Activated effector memory CD4-positive, alpha-beta T cell treated with anti-CD3 and anti-CD28 coated beads, Interleukin-2, amount 50 U/mL, for 16 hours (primary cell): ENCODE measurements around the gene SMDT1.
"Not testable (repeated sequence)": the region's sequence is repeated elsewhere in the genome, so short reads cannot be mapped to it uniquely, and the experiment has no call there.

Experiments
- DNase-seq: peaks from one replicate; pipeline ENCODE4 v3.0.0-alpha.2; 2020

Gene SMDT1

GRCh38 chr22:42070517-42071422 lies 8.7 kb upstream of the SMDT1 start, which contains the start of gene NAGA:
TSS of gene NAGA (minus strand) at chr22:42070812. CDS start at chr22:42070297, 515 bp downstream.
- DNase-seq: peak; percentile 97

GRCh38 chr22:42071508-42071907 lies 8.0 kb upstream of the SMDT1 start:
- not testable (repeated sequence) for DNase-seq

GRCh38 chr22:42072606-42073330 lies 6.7 kb upstream of the SMDT1 start:
- DNase-seq: no peak

- no peak for DNase-seq
These were observed 5.9 kb upstream of the SMDT1 start for GRCh38 chr22:42073621-42074041.

- DNase-seq: peak; percentile 86
These were observed 5.2 kb upstream of the SMDT1 start, which contains the start of gene PHETA2 for GRCh38 chr22:42074132-42074811. TSS of gene PHETA2 (plus strand) at chr22:42074248. CDS start at chr22:42077294, 3,046 bp downstream.

GRCh38 chr22:42074846-42075676 lies 4.4 kb upstream of the SMDT1 start:
- no peak for DNase-seq

- DNase-seq: no peak
These were observed 2.6 kb upstream of the SMDT1 start for GRCh38 chr22:42076764-42077485.

- DNase-seq: no peak
These were observed 1.9 kb upstream of the SMDT1 start for GRCh38 chr22:42077486-42078125.

- DNase-seq: no peak
These were observed 806 bp upstream of the SMDT1 start for GRCh38 chr22:42078469-42079318.

GRCh38 chr22:42080287-42080686 lies 787 bp downstream of the SMDT1 start:
- DNase-seq: no peak

- no peak for DNase-seq
These were observed 3.6 kb downstream of the SMDT1 start for GRCh38 chr22:42083119-42083518.

- no peak for DNase-seq
These were observed 5.4 kb downstream of the SMDT1 start for GRCh38 chr22:42084874-42085273.

- no peak for DNase-seq
These were observed 6.6 kb downstream of the SMDT1 start for GRCh38 chr22:42086051-42086450.

GRCh38 chr22:42090596-42091454 lies 11.3 kb downstream of the SMDT1 start, which contains the start of gene NDUFA6:
TSS of gene NDUFA6 (minus strand) at chr22:42090772. CDS start at chr22:42090744, 28 bp downstream.
- DNase-seq: peak; percentile 99

- DNase-seq: no peak
These were observed 11.9 kb downstream of the SMDT1 start for GRCh38 chr22:42091455-42091782.

- no peak for DNase-seq
These were observed 21.7 kb downstream of the SMDT1 start for GRCh38 chr22:42101199-42101598.

- not testable (repeated sequence) for DNase-seq
These were observed 24.9 kb downstream of the SMDT1 start for GRCh38 chr22:42104332-42104860.

- DNase-seq: no peak
These were observed 29.3 kb downstream of the SMDT1 start for GRCh38 chr22:42108848-42109247.

- DNase-seq: no peak
These were observed 32.3 kb downstream of the SMDT1 start for GRCh38 chr22:42111798-42112197.
